ENCODE measurements around the gene CFAP141.
"Not testable (repeated sequence)": the region's sequence is repeated elsewhere in the genome, so short reads cannot be mapped to it uniquely, and the experiment has no call there.

CFAP141 gene

DNA sequence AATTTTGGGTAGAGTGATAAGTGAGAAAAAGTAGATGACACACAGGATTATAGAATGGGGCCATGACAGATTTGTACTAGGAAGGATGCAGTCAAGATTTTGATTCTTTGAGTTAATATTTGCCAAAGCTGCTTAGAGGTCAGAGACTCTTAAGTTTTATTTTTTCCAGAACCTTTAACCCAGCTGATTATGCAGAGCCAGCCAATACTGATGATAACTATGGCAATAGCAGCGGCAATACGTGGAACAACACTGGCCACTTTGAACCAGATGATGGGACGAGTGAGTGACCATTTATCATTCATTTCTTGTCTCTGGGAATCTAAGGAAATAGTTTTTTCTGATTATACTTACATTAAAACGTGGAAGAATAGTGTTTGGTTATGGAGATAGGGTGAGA, 30.7 kb upstream of the CFAP141 start:
- TF ChIP-seq, protein P1, sequence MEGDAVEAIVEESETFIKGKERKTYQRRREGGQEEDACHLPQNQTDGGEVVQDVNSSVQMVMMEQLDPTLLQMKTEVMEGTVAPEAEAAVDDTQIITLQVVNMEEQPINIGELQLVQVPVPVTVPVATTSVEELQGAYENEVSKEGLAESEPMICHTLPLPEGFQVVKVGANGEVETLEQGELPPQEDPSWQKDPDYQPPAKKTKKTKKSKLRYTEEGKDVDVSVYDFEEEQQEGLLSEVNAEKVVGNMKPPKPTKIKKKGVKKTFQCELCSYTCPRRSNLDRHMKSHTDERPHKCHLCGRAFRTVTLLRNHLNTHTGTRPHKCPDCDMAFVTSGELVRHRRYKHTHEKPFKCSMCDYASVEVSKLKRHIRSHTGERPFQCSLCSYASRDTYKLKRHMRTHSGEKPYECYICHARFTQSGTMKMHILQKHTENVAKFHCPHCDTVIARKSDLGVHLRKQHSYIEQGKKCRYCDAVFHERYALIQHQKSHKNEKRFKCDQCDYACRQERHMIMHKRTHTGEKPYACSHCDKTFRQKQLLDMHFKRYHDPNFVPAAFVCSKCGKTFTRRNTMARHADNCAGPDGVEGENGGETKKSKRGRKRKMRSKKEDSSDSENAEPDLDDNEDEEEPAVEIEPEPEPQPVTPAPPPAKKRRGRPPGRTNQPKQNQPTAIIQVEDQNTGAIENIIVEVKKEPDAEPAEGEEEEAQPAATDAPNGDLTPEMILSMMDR (conservative IDR thresholded peaks at IDR 0.05), result no peak
- TF ChIP-seq ZFX (IDR thresholded peaks at IDR 0.05), result no peak
- H3K27ac ChIP-seq, result no peak overlapping the region

DNA sequence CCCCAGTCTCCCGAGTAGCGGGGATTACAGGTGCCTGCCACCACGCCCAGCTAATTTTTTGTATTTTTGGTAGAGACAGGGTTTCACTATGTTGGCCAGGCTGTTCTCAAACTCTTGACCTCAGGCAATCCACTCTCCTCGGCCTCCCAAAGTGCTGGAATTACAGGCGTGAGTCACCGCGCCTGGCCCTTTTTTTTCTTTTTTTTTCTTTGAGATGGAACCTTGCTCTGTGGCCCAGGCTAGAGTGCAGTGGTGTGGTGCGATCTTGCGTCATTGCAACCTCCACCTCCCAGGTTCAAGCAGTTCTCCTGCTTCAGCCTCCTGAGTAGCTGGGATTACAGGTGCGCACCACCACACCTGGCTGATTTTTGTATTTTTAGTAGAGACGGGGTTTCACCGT, 27.0 kb upstream of the CFAP141 start:
- H3K27ac ChIP-seq, result not testable (repeated sequence)

DNA sequence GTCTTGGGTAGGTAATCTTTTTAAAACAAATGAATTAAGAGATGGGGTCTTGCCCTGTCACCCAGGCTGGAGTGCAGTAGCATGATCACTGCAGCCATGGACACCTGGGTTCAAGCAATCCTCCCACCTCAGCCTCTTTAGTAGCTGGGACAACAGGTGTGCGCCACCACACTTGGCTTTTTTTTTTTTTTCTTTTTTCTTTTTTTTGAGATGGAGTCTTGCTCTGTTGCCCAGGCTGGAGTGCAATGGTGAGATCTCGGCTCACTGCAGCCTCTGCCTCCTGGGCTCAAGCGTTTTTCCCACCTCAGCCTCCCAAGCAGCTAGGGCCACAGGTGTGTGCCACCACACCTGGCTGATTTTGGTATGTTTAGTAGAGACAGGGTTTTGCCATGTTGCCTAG, 25.0 kb upstream of the CFAP141 start:
- H3K27ac ChIP-seq, result not testable (repeated sequence)

DNA sequence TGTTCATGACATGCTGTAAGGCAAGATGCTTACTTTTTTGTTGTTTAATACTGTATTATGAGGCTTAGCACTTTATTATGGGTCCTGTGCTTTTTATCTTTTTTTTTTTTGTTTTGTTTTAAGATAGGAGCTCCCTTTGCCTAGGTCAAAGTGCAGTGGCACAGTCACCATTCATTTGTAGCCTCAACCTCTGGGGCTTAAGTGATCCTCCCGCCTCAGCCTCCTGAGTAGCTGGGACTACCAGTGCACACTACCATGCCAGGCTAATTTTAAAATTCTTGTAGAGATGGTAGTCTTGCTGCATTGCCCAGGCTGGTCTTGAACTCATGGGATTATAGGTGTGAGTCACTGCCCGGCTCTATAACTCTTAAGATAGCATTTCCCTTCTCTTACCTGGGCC, 19.2 kb upstream of the CFAP141 start:
- TF ChIP-seq, protein P1 (conservative IDR thresholded peaks at IDR 0.05), result no peak
- TF ChIP-seq ZFX (IDR thresholded peaks at IDR 0.05), result no peak
- no peak overlapping the region for H3K27ac ChIP-seq

DNA sequence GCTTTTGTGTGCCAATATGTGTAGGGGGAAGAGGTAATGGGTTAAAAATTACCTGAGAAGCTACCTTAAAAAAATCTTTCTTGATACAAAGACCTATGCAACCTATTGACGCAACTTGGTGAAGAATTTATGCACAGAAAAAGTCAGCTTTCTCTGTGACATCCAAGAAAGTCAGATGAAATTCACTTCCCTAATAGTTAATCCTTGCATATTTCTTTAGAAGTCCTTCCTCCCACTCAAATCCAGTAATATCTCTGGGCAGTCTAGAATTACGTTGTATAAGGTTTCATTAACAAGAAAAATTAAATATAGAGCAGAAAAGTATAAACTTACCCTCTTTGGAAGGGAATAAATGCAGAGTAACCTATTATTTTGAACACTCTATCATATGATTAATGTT, 17.5 kb upstream of the CFAP141 start:
- H3K27ac ChIP-seq, result no peak overlapping the region
- TF ChIP-seq, protein P1 (conservative IDR thresholded peaks at IDR 0.05), result no peak
- no peak for TF ChIP-seq ZFX (IDR thresholded peaks at IDR 0.05)

DNA sequence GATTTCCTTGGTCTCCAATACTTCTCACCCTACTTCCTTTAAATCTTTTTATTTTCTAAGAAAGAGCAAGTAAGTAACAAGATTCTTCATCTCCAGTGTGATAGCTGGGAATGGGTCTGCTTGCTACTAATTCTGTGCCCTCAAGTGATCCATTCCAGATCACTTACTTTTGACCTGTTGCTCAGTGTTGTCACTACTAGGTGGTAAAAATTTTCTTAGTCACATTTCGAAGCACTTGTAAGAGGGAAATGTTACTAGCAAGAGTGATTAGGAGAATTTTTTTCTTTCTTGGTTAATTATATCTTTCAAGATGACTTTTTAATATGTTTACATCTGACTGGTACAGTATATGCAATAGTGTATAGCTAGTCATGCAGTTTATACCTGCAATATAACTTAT, 16.8 kb upstream of the CFAP141 start:
- H3K27ac ChIP-seq, result no peak overlapping the region
- TF ChIP-seq, protein P1 (conservative IDR thresholded peaks at IDR 0.05), result no peak
- no peak for TF ChIP-seq ZFX (IDR thresholded peaks at IDR 0.05)

DNA sequence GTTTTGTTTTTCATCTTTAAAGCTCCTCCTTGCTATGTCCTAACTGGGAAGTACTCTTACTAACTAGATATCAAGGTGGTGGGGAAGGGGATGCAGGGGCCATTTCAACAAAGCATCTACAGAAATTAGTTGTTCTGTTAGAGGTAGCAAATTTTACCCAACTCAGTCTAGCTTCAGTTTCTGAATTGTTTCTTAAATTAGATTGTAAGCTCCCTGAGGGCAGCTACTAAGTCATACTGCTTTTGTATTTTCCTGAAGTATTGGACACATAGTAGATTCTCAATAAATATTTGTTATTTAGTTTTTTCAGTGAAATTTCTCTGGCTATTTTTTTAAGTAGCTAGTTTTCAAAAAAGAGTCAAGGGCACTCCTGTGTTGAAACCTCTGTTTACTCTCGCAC, 16.4 kb upstream of the CFAP141 start:
- H3K27ac ChIP-seq, result no peak overlapping the region
- no peak for TF ChIP-seq ZFX (IDR thresholded peaks at IDR 0.05)
- TF ChIP-seq, protein P1 (conservative IDR thresholded peaks at IDR 0.05), result no peak

DNA sequence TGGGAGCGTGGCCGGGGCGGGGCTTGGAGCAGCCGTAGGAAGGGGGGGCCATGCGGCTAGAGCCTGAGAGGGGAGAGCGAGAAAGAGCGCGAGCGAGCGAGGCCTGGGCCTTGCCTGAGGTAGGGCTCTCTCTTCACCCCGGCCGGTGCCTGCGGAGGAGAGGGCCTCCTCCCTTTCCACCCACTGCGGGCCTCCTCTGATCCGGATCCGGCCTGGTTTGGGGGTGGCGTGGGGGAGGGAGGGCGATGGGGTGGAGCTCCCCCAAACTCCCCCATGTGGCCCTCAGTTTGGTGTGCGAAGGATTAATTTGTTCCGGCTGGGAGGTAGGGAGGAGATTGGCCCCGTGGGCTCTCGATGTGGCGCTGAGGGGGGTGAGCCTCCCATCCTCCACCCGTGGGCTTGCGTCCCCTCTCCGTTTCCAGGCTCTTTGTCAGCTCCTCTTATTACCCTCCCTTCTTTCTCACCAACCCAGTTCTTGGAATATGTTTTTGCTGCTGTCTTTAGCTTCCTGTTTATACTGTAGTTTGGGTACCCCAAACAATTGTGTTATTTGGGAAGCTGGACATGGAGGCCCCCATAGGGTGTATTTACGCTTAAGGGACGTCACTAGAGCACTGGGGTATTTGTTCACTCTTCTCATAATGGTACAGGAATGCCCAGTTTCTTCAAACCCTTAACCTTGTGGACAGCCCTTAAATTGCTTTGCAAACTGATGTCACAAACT, 15.3 kb upstream of the CFAP141 start:
- TF ChIP-seq ZFX (IDR thresholded peaks at IDR 0.05), result peak; percentile 100
- TF ChIP-seq, protein P1 (conservative IDR thresholded peaks at IDR 0.05), result no peak
- peak overlapping the region; percentile 100 for H3K27ac ChIP-seq
